NCI-H1436 (cell line): ENCODE measurements around the gene PVALEF.

Source experiments
- DNase-seq: peaks from one replicate; lab custom pipeline; 2025; lab: John Stamatoyannopoulos, UW

The PVALEF gene

DNA sequence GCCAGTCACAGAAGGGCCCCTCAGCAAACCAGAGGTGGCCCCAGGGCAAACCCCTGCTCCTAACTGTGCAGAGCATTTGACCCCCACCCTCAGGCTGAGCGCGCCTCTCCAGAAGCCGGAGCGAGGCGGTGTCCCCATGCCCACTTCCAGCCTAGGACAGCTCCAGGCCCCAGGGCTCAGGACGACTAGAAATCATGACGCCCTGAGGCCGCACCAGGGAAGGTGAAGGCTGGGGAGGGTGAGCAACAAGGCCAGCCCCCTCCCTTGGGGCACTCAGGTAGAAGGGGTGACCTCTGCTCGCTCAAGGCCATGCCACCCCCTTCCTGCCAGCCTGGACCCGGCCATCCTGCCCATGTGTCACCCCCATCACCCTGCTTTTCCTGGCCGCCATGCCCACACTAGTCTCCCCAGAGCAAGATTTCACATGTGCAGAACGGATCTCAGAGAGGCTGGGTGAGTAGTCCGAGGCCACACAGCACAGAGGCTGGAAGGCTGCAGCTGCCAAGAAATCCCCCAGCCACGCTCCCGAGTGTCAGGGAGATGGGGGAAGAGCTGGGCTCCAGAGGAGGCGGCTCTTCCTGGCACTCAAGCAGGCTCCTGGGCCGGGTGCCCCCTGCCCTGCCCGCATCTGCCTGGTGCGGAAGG lies 2.1 kb upstream of the PVALEF start:
- DNase-seq: no peak

DNA sequence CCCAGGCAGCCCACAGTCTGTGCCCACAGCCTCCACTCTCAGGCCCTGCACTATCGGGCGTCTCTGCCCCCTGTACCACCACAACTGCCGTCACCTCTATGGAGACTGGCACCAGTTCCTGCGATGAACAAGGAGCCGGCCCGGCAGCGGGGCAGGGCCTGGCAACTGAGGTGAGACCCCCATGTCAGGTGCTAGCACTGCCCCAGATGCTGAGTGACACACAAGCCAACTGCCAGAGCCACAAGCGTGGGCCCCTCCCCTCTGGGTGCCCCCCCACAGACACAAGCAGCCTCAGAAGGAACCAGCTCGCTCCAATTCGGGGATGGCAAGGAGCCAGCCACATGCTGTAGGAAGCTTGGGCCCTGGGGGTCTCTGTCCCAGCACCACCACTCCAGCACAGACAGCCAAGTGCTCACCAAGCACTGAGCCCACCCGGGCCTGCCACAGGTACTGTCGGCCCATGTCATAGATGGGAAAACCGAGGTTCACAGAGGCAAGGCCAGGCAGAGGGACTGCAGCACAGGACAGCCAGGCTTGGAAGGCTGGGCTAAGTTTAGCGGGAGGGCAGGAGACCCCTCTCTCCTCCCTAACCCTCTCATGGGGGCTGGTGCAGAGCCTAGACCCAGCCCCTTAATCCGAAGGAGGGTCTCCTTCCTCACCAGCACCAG lies 1.5 kb upstream of the PVALEF start:
- no peak for DNase-seq

DNA sequence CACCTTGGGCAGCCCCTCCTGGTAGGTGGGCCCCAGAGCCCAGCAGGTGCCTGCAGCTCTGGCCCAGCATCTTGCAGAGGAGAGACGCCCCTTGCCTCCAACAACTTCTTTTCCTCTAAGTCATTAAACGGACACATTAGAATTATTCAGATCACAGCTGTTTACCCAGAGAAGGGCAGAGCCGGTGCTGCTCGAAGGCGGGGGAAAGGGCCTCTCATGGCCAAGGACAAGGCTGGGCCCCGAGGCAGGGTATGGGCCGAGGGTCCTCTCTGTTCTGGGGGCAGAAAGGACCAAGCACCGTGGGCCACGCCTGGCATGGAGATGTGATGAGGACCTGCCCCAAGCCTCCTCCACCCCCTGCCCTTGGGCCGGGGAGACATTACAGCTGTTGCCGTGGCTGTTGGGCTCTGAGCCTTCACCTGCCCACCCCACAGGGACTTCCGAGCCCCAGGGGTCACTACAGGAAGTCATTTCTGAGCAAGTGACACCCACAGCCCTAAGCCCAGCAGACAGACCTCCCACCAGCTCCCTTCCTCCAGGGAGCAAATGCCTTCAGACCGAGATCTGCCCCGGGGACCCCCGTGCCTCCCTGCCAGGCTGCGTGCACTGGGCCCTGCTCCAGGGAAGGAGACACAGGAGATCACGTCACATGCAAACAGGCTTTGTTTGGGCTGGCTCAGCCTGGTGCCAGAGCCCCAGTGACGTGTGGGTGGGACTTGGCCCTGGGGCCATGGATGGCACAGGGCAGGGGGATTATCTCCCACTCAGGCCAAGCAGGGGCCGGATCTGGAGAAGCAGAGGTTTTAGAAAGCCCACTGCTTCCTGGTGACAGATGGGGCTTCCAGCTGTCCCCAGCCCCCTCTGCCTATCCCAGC lies 699 bp upstream of the PVALEF start:
- no peak for DNase-seq

DNA sequence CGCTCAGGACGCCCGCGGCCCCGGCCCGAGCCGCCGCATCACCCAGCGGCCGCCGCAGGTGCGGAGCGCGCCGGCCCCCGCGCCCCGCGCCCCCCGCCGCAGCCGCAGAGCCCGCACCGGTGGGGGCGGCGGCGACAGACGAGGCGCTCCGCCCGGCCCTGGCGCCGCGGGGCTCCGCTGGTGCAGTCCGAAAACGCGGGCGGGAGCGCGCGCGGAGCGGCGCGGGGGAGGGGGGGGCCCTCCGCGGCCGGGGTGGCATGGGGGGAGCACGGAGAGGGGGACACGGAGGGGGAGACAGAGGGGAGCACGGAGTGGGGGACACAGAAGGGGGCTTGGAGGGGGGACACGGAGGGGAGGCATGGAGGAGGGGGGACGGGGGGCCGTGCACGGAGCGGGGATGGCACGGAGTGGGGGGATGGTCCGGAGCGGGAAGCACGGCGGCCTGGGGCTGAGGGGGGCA lies 756 bp downstream of the PVALEF start, which contains the start of gene AATK:
Gene AATK (minus strand): TSS at position 189 of the 460 bp plus-strand sequence. CDS start 229 bp downstream, outside the sequence.
- no peak for DNase-seq

DNA sequence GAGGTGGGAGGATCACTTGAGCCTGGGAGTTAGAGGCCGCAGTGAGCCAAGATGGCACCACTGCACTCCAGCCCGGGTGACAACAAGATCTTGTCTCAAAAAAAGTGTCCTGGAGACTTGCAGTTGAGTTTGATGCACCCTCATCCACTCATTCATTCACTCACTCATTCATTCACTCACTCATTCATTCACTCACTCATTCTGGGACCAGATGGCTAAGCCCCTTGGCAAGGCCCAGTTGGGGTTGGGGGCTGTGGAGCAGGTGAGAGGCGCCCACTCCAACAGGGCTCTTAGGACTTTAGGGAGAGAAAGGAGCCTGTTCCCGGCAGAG lies 1.9 kb downstream of the PVALEF start:
- no peak for DNase-seq

DNA sequence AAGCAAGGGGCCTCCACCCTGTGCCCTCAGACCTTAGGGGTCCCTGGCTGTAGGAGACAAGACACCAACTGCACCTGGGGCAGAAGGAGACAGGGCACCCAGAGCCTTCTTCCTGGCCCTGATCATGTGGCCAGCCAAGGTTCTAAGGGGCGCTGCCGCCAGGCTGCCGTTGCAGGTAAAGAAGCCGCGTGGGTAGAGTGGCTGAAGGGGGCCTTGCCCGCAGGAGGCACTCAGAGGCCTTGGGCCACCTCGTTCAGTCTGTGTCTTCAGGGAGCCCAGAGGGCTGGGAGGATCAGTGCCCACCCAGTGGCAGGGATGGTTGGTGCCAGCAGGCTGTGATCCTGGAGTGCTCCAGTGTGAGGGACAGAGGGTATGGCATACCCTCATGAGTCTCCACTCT lies 2.3 kb downstream of the PVALEF start:
- DNase-seq: no peak

DNA sequence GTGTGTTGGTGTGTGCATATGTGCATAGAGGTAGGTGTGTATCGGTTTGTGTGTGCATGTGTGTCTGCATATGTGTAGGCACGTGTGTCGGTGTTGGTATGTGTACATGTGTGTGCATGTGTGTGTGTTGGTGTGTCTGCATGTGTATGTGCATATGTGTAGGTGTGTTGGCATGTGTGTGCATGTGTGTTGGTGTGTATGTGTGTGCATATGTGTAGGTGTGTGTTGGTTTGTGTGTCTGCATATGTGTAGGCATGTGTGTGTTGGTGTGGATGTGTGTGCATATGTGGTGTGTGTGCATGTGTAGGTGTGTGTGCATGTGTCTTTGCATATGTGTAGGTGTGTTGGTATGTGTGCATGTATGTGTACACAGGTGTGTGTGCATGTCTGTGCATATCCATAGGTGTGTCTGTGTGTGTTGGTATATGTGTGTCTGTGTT lies 4.6 kb downstream of the PVALEF start:
- DNase-seq: no peak

DNA sequence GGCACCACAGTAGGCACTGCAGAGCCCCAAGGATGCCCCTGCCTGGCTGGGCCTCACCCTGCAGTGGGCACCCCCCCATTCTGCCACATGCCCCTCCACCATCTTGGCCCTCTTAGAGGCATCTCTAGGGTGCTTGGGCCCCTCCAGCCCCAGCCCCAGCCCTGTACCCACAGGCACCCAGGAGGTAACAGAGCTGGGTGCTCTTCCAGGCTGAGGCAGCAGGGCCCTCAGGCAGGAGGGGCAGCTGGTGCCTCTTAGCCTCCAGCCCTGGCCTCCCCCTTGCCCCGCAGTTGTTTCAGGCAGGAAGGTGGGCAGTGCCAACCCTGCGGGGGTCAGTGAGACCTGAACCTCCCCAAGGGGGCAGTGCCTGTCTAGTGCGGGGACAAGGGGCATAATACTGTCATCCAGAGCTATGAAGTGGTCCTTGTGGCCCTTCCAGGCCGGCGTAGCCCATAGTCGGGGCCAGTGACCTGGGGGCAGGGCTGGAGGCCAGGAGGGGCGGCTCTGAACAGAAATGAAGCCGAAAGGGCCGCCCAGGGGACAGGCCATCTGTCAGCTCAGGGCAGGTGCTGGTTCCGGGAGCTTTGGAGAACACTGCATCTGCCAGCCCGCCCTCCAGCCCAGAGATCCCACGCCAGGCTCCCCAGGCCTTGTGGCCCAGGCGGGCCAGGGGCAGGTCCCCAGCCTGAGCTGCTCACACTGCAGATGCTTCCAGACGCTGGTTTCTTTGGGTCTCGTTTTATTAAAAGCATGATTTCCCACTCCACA lies 5.6 kb downstream of the PVALEF start:
- DNase-seq: no peak

DNA sequence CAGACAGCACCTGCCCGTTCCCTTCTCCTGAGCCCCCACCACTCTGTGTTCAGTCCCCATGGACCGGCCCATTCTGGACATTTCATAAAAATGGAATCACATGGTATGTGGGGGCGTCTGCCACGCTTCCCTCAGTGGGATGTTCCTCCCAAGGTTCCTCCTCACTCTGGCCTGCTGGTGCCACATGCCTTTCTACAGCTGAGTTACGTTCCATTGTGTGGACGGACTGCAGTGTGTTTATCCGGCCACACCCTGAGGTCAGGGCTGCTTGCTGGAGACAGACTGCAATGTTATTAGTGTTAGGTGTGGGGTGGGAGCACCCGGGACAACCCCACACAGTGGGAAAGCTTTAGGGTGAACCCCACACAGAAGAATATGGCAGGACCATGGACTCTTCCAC lies 6.6 kb downstream of the PVALEF start:
- no peak for DNase-seq

DNA sequence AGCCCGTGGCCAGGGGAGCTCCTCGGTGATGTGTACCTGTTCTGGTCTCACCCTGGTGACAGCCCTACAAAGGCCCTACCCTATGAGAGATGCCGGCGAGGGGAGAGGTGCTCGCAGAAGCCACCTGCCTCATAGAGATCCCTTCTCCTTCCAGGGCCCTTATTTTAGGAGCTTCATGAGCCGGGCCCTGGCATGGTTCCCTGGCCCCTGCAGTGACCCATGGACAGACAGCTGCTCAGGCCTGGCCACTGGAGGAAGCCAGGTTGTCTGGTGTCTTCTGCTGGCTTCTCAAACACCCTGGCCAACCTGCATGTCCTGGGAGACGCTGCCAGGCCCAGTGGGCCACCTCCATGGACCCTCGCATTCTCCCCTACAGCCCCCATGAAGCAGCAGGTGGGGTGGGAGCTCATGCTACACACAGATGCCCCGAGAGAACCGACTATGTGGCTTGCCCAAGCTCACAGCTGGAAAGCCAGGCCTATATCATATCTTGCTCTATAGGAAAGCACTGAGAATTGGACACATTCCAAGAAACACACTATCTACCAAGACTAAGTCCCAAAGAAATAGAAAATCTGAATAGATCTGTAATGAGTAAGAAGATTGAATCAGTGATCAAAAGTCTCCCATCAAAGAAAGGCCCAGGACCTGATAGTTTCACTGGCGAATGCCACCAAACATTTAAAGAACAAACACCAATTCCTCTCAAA lies 7.9 kb downstream of the PVALEF start:
- DNase-seq: no peak

DNA sequence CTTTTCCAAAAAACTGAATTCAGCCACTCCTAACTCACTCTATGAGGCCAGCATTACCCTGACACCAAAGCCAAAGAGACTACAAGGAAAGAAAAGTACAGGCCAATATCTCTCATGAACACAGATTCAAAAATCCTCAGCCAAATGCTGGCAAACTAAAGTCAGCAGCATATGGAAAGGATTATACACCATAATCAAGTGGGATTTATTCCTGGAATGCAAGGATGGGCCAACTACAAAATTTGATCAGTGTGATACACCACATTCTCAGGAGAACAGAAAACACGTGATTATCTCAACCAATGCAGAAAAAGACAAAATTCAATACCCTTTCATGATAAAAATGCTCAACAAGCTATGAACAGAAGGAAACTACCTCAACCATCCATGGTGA lies 8.5 kb downstream of the PVALEF start:
- DNase-seq: no peak

DNA sequence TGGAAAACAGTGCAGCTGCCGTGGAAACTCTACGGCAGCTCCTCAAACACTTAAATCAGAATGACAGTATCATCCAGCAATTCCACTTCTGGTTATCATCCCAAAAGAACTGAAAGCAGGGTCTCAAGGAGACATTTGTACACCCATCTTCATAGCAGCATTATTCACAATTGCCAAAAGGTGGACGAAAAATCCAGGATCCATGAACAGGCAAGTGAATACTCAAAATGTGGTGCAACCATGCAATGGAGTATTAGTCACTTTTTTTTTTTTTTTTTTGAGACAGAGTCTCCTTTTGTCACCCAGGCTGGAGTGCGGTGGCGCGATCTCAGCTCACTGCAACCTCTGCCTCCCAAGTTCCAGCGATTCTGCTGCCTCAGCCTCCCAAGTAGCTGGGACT lies 11.4 kb downstream of the PVALEF start:
- no peak for DNase-seq

DNA sequence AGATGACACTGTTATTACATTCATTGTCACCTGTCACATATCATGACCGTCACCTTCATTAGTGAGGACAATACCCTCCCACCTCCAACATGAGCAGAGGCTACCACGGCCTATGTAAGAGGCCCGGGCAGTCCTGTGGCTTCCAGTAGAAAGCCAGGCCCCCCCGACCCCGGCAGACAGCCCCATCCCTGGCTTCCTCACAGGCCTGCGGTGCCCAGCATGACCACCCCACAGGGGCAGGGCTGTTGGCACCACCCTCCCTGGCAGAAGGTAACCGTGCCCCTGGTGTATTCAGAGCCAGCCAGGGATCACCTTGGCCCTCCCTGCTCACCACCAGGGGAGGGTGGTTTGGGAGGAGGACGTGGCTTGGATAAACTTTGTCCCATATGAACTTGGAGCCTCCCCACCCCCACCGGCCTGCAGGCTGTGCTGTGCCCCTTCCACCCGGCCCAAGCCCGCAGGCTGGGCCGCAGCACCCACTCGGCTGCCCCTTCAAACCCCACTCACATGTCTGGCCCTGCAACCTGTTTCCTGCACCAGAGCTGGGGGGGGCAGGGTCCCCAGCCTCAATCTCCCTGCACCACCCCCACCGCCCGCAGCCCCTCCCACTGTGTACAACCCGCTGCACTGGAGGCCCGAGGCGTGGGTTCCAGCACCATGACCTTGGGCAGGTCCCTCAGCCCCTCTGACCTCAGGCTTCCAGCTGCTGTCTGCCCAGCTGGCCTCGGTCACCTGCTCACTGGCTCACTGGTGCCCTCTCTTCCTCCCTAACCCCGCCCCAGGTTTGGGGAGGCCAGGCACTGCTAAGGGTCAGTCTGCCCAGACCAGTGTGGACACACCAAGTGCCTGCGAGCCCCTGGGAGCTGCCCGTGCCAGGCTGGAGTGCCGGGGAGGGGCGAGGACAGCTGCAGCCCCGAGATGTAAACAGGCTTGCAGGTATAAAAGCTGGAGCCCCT lies 13.1 kb downstream of the PVALEF start:
- DNase-seq: no peak

DNA sequence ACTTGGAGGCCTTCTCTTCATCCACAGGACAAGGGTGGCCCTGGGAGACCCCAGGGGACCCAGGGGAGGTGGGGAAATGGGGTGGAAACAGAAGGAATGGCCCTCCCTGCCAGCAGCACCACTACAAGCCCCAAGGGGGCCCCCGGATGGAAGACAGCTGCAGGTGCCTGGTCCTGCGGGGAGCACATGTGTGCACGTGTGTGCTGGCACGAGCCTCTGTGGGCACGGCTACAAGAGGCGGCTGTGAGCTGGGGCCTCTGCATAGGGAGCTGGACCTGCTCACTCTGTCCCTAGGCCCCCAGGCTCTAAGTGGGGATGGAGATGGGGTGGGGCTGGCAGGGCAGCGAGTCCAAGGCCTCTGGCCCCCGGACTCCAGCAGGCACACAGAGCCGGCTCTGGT lies 13.9 kb downstream of the PVALEF start:
- no peak for DNase-seq

DNA sequence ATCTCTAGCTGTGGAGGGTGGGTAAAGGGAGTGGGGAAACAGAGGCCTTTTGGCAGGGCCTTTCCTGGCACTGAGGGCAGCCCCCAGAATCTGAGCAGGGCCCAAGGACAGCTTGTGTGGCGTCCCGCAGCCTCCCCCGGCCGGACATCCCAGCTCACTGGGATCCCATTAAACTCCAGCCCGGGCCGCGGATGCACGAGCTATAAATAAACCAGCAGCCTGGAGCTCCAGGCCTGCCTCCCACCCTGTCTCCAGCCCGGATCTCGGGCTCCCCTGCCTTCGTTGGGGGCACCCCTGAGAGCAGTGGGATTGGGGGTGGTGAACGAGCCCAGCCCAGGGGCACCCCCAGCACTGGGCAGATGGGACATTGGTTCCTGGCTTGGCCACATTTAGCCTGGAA lies 14.6 kb downstream of the PVALEF start:
- DNase-seq: no peak

DNA sequence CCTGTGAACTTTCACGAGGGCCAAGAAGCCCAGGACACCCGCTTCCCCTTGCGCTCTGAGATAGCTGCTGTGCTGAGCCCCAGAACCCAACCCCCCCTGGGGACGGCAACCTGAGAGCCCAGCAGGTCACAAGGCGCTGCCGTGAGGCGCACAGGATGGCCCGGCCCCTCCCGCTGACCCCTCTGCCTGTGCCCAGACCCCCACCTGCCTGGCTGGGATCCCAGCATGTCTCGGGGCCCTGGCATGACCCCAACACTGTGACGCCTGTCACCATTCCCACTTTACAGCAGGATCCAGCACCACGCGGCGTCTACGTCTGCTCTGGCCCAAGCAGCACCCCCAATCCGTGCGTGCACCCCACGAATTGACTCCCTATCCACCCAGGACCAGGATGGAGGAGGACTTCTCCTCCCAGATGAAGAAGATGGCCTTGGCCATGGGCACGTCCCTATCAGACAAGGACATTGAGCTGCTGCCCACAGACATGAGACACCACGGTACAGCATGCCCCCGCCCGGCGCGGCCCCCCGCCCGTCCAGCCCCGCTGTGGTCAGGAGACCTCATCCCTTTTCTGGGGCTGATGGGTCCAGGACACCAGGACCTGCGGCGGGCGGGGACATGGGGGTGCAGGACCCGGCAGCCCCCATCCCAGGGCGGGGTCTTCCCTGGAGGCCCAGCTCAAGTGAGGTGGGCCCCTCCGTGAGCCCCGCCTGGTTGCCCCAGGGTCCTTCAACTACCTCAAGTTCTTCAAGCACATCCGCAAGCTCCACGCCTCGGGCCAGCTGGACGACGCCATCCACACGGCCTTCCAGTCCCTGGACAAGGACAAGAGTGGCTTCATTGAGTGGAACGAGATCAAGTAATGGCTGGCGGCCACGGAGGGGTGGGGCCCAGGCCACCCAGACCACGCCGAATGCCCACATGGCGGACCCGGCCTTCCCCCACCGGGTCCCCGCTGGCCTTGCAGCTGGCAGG lies 15.8 kb downstream of the PVALEF start:
- no peak for DNase-seq

DNA sequence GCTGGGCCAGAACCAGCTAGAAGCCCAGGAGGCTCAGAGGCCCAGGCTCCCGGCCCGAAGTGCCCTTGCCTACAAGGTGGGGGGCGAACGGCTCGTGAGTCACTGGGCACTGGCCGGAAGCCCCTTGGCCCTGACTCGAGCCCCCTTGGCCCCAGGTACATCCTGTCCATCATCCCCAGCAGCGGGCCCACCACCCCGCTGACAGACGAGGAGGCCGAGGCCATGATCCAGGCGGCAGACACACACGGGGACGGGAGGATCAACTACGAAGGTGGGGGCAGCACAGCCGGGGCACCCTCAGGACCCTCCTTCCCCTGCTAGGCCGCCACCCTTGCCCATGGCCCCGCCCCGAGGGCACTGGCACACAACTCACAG lies 16.5 kb downstream of the PVALEF start:
- DNase-seq: no peak

DNA sequence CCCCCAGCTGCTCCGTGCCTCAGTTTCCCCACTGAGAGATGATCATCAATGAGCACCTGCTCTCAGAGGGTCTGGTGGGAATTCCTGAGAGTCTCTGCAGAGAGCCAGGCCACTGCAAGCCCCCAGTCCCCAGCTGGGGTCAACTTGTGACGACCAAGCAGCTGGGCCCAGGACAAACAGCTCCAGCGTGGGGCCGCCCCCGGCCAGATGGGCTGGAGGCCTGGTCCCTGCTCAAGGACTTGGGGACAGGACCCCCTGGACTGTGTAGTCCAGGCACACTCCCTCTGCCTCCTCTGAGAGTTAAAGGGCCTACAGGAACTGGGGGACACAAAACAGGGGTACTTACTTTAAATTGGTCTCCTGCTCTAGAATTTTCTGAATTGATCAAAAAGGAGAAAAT lies 17.3 kb downstream of the PVALEF start:
- no peak for DNase-seq

DNA sequence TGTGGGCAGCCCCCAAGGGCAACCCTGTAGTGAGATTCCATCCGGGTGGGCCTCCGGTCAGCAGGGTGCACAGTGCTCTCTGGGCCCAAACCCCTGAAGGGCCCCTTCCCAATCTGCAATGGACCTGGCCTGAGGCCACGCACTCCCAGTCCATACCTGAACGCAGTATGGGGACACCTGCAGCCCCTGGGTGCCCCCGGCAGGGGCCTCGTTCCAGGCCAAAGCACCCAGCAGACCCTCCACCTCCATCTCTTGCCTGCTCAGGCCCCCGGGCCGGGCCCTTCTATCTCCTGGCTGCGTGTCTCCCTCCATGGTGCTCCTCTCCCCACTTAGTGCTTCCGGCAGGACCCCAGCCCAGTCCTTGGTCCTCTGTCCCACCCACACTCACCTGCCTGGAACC lies 18.0 kb downstream of the PVALEF start:
- DNase-seq: no peak
